GM18867 (cell line): ENCODE results near the gene TBXAS1.

ENCODE experiments used
- ATAC-seq: cut with Tn5 transposase; IDR thresholded peaks from one replicate; pipeline ENCODE4 v1.9.1; 2021; ENCODE audit warnings: mild to moderate bottlenecking, moderate library complexity; ENCODE audit not compliant: unreplicated experiment

TBXAS1 gene

DNA sequence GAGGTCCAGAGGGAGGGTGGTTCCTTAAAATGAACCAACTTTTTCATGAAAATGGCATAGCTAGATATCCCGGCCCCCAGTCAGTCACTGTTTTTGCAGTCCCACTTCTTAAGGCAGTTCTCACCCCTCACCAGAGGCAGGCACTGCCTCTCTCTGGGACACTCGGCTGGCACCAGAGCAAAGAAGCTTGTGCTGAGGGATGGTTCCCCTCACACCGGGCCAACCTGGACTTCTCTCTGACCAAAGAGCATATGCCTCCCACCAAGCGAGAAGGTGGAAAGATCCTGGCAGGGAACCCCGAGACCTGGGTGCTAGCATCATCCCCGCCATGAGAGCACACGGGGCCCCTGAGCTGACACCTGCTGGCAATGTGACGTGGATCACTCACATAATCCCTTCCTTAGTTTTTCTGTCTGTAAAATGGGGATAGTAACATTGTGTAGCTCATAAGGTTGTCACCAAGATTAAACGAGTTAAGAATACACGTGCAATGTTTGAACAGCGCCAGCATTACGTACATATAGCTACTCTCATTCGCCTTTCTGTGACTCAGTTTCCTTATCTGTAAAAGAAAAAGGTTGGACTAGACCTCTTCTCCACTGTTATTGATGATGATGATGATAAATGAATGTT is 145.2 kb downstream of the TBXAS1 start:
- no peak for ATAC-seq

DNA sequence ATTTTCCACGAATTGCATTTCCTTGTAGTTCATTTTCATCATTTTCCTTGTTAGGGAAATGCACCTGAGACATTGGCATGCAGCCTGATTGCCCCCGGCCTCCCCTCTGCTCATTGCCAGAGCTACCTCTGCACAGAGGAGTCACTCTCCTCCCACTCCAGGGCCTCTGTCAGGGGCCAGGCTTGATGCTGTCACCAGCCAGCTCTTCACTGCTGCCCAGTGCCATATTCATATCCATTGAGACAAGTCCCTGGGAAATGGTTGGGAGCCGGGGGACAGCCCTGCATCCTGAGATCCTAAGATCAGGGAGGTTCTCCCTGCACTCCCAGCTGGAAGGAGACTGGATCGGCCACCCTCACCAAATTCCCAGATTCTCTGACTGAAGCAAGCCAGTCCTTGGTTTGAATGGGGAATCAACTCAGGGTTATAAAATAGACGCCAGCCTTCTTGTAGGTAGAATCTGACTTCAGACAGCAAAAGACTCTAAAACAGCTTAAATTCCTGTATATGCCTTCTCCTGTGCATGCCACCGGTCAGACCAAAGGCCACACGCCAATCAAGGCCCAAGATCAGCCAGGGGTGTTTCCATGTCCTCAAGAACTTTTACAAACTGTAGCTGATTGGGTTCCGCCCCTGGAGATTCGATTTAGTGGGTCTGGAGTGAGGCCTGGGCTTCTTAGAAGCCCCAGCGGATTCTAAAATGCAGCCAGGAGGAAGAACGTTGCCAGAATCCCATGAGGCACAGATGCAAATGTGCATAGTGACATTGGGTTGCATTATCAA is 147.2 kb downstream of the TBXAS1 start:
- no peak for ATAC-seq

DNA sequence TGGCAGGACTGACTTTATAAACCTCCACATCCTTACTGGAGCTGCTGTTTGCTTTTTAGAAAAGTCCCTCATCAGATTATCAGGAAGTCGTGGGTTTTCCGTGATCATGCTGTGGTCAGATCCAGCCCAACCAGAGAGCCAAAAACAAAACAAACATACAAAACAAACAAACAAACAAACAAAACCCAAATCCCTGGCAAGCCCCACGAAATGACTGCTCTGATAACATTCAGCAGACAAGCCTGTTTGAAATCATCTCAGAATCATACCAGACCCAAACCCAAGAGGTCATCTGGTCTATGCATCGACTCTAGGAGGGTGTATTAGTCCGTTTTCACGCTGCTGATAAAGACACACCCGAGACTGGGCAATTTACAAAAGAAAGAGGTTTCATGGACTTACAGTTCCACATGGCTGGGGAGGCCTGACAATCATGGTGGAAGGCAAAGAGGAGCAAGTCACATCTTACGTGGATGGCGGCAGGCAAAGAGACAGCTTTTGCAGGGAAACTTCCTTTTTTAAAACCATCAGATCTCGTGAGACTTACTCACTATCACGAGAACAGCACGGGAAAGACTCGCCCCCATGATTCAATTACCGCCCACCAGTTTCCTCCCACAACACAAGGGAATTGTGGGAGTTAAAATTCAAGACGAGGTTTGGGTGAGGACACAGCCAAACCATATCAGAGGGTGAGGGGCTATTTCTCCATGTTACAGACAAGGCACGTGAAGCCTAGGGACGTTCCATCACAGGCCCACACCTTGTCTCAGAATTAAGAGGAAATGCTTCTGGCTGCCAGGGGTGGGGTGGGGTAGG is 148.0 kb downstream of the TBXAS1 start:
- no peak for ATAC-seq

DNA sequence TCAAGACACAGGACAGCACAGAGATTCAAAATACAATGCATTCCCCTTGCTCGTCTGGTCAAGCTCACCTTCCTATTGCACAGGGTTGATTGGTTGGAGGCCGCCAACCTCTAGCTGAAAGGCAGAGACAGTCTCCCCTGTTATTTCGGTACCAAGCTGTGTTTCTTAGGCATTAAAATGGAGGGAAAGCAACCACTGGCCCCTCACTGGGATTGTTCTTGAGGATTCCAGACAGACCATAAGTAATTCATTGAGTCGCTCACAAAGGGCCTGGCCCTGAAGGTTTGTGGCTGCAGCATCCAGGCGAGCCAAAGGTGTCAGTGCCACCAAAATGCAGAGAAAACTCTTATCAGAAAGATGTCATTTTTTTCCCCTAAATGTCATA is 152.4 kb downstream of the TBXAS1 start:
- no peak for ATAC-seq

DNA sequence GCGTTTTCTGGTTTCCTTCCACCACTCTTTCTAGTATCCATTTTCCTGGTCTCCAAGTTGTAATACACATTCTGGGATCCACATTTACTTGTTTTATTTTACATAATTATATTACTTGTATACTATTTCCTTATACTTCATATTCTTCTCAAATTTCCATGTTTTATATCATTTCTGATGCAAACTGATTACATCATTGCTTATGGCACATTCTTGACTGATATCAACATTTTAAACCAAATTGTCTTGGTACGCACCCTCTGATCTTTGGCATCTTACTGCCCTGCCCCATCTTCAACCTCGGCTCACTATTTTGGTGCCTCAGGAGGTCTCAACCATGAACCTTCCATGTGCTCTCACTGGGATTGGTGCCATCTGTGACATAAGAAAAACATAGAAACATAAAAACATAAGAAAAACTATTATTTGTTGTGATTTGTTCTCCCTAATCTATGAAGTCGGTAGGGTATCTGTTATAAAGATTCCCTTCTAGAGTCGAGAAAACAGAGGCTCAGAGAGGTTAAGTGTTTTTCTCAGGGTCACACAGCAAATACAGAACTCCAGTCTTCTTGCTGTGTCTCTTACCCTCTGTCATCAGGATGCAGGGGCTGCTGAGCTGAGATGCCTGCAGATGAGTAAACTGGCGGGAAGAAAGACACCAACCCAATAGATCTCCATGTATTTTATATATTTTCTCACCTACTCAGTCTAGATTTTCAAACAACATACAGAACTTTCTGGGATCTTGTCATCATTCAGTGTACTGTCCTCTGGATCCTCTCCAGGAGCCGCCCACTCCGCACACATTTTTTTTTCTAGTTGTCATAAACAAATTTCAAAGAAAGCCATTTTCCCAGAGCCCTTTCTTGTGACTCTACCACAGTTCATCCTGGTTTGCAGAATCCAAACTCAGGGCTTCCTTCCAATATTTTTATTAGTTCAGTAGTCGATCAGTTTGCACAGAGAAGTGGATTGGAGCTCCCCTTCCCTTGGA is 154.2 kb downstream of the TBXAS1 start:
- no peak for ATAC-seq

DNA sequence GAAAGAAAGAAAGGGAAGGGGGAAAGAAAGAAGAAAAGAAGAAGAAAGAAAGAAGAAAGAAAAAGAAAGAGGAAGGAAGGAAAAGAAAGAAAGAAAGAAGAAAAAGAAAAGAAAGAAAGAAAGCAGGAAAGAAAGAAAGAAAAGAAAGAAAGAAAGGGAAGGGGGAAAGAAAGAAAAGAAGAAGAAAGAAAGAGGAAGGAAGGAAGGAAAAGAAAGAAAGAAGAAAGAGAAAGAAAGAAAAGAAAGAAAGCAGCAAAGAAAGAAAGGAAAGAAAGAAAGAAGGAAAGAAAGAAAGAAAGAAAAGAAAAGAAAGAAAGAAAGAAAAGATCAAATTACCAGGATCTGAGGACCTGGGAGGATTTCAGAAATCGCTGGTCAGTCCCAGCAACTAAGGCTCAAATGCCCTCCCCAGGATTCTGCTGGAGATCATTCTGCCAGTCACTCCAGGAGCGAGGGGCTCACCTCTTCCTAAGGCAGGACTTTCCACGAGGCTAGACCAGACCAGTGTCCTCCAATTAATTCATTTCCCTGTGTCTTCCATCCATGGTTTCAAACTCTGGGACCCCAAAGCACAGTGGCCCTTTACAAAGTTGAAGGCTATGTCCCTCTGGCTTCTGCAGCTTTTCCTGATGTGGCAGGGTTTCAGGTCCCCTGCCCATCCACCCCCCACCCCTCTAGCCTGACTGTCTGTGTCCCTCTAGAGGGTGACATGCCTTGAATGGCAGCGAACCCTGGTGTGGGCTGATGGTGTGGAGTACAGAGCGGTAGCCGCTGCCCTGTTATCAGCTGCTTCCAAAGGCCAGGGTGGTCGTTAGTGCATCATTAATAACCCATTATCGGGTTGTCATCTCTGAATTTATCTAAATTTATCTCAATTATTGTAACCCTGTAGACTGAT is 155.8 kb downstream of the TBXAS1 start:
- no peak for ATAC-seq

DNA sequence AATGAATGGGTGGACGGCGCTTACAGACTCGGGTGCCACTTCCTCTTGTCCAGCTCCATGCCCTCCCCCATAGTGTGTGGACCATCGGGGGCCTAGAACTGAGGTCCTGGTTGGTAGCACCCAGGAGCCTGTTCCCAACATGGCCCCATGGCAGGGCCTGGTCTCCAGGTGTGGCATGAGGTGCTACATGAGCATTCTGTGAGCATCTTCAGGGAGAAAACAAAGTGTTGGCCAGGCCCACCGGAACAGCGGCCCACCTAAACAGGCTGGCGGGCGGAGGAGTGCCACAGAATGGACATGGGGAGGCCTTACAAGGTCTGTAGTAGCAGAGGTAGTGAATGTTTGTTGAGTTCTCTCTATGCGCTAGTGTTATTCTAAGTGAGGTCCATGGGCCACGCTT is 156.7 kb downstream of the TBXAS1 start:
- ATAC-seq: no peak

DNA sequence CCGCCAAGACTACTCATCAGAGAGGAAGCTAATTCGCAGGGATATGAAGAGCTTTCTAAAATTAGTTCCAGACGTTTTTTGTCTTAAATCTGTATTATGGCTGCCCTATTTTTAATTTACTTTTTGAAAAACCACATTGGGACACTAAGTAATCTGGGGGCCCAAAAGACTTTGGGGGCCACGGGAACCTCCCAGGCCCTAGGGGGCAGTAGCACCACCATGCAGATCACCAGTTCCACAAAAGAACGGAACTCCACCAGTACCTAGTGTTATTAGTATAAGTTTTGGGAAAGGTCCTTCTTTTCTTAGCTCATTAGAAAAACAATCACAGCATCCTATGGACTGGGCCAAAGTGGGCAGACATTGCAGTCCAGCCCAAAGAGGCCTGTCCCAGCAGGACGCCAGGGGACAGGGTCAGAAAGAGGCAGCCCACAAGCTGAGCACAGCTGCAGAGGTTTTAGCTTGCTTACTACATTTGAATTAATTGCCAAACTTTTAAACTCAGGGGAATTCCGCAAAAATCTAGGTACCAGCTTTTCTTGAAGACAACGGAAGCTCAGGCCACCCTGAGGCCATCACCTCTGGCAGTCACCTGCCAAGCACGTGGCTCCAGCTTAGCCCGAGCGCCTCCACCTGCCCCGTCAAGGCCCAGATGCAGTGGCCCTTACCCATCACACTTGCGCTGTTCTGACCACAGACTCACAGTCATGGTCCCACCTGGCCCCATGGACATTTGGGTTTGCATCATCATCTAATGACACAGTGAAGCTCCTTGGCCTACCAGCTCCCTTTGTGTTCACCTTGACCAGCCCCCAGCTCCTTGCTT is 158.8 kb downstream of the TBXAS1 start:
- no peak for ATAC-seq

DNA sequence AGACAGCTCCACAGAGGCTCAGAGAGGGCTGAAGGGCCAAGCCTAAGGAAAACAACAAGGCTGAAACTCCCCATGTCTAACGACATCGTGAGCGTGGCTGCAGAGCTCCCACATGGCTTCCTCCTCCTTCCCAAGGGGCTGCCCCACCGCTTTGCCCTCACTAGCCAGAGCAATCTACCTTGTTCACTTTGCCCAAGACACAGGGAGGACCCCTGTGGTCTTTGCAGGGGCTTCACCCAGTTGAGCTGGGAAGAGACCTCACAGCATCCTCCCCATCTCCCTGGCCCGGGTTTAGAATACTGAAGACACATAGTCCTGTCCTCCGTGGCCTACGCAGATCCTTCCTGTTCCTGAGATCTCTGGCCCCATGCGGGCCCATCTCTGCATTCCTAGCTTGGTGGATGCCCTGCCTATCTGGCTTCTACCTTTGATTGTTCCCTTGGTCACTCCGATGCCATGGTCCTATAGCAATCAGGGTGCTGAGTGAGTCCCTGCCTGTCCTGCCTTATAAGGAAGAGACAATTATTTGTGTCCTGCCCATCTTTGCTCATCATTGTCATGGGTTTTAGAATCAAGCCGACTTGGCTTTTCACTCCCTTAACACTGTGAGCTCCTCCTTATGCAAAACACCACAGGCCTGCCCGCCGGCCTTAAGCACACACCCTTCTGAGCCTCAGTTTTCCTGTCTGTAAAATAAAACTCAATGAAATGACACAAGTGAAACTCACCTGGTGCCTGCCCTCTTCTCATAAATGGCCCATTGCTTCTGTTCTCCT is 160.5 kb downstream of the TBXAS1 start:
- no peak for ATAC-seq

DNA sequence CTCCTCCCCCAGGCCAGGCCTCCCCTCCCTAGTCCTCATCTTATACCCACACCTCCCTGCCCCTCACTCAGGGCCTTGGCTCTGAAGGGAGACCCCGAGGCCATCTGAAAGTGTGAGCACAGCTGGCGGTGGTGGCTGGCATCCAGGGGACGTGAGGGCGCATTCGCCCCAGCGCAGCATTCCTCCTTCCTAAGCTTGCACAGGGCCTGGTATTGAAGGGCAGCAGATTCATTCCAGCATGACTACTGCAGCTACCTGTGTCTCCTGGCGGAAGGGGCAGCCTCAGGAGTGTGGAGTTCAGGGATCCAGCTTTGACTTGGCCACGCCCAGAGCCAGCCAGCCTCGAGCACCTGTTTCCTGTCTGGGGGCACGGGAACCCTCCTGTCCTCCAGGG is 161.1 kb downstream of the TBXAS1 start:
- ATAC-seq: no peak

DNA sequence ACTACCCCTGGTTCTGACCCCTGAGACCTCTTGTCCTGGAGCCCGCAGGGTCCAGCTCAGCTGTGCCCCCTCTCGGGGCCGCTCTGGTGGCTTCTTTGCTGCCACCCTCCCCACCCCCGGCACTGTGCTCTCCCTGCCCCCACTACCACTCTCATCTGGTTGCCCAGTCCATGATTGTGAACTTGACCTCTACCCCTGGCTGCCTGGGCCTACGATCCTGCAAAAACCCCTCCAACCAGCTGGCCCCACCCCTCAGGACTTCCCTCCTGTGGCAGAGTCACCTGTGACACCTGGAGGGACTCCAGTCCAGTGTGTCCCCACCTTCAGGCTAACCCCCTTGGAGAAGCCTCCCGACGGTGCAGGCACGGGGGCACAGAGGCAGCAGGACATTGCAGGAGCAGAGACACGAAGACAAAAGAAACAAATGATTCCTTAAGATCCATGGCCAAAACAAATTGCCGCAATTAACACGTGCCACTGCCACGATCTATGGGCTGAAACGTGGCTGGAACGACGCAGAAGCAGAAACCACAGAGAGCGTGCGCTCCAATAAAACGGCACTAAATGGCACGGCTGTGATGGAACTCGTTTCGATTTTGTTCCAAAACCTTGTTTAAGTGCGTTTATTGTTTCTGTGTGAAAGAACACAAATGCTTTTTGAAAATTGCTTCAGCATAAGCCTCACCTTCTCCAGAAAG is 161.7 kb downstream of the TBXAS1 start:
- no peak for ATAC-seq

DNA sequence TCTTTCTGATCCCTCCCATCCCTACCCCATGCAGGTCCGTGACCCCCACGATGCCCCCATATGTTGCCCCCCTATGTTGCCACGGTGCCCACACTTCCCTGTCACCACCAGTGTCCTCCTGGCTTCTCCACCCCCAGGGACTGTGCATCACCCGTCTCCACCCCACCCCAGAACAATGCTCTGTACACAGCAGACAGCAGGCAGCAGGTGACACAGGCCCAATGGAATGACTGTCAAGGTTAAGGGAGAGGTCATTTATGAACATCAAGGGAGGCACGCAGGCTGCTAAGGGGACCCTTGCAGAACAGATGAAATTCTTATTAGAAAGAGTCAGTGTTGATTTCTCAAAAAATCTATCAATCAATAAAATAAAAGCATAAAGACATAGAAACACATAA is 162.2 kb downstream of the TBXAS1 start:
- no peak for ATAC-seq

DNA sequence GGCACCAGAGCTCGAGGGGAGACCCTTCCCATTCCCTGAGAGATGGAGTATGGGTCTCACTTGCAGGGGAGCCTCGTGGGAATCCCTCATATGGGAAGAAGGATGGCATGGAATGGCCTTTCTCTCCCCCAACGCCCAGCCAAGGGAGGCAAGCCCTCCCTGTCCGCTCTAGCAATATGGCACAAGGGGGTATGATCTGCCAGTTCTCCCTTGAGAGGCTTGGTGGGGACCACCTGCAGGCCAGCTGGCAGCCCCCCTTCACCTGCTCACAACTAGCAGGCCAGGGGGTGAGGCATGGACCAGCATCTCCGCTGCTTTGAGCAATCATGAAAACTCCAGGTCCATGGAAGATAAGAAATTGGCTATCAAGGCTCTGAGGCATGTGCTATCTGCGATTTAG is 162.8 kb downstream of the TBXAS1 start:
- no peak for ATAC-seq

DNA sequence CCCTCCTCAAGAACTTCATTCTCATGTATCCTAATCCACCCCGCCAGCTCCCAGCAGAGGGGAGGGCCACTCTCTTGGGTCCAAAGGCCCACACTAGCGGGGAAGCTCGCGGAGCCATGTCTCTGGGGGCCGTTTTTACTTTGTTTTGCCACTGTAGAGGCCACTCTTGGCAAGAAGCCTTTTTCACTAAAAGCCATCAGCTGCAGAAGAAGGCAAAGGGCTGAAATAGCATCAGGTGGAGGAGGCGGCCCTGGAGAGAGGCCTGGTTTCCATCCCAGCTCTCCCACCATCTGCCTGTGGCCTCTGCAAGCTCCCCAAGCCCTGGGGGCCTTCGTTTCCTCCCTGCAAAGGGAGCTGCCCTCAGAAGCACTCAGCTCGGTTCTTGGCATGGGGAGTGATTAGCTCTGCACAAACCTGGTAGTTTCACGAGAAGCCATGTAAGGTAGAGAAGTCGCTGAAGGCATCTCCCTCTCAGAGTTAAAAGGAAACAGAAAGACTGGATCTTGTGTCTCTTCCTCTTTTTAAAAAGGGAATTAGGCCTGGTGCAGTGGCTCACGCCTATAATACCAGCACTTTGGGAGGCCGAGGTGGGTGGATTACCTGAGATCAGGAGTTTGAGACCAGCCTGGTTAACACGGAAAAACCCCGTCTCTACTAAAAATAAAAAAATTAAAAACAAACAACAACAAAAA is 163.4 kb downstream of the TBXAS1 start:
- ATAC-seq: no peak

DNA sequence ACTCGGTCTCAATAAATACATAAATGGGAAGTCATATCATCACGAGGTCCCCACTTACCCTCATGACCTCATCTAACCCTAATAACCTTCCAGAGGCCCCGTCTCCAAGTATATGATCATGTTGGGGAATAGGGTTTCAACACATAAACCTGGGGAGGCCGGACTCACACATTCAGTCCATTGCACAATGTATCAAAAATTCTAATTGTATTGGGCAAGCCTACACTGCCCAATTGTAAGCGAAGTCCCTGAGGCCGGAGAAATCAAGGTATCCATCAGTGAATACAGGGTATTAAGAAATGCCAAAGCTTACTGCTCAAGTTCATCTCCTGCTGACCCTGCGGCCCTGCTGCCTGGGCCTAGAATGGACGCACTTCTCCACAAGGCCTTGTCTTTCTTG is 164.1 kb downstream of the TBXAS1 start:
- ATAC-seq: no peak

DNA sequence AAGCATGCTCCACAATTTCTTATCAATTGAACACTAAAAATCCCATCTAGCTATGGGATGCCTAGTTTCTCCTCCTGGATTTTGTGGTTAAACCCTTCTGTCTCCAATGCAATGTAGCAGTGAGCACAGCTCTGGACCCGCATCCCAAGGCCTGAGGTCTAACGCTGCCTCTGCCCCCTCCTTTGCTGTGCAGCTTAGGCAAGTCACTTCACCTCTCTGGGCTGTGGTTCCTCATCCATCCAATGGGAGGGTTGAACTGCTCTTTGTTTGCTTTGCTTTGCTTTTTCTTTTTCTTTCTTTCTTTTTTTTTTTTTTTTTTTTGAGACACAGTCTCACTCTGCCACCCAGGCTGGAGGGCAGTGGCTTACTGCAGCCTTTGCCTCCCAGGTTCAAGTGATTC is 164.5 kb downstream of the TBXAS1 start:
- no peak for ATAC-seq

DNA sequence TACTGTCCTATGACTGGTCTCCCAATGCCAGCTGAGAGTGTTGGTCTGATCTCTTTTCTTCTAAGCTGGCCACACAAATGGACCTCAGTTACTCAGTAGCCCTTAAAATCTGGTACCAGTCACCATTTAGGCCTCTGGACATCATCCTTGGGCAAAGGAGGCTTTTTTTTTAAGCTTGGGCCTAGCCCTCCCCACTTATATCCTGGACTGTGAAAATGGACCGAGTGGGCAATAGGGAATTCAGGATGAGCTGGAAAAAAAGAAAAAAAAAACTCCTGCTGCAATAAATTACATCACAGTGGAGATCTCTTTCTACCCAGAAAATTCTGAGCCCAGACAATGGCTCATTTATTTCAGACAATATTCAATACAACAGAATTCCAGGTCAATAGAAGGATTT is 165.3 kb downstream of the TBXAS1 start:
- ATAC-seq: no peak
